Sciatic nerve (tissue), 2 donors: ENCODE data around the gene WNT3. TPM values are rescaled to one million over a fixed set of nuclear protein-coding genes. Genes with fewer than 3 reads are reported as not detected.
A peak's percentile ranks its signal among the peaks of the same experiment; 100 is the strongest.
"Not testable (repeated sequence)": the region's sequence is repeated elsewhere in the genome, so short reads cannot be mapped to it uniquely, and the experiment has no call there.

Source experiments
- ATAC-seq: fragments of 200-7000 bp; cut with Tn5 transposase; one replicate; pipeline ENCODE4 v1.9.1; 2020; ENCODE audit warnings: mild to moderate bottlenecking, moderate library complexity
- DNase-seq: peaks from one replicate; pipeline ENCODE4 v3.0.0-alpha.2; 2020; ENCODE audit warnings: low spot score
- intact Hi-C: fragments of 100-400 bp; cut with DNase I; formaldehyde crosslinking; loops from one replicate; pipeline ENCODE4 v1.14.2; 2022
- total RNA-seq: library from RNA; stranded (reverse); fragmentation: NEBNext Ultra II Directional; extraction: Animal tissue kit (Norgen Biotek cat#: 25700); gene quantifications from one replicate; pipeline ENCODE4 v1.2.1, GENCODE V29; 2021
- donor health status: DM: no; HTN: no; CAD: no.
- donor health status: DM: no; HTN: no; CAD: no.

WNT3 gene
- total RNA-seq, 1 donor from 2014 or later = 0.98 TPM

GRCh38 chr17:46771561-46772474 lies 46.7 kb downstream of the WNT3 start:
- no peak for ATAC-seq
- intact Hi-C loops = no loop called here
- DNase-seq = peak; percentile 59

GRCh38 chr17:46770818-46771560 lies 47.5 kb downstream of the WNT3 start:
- intact Hi-C loops = no loop called here
- DNase-seq (peak; percentile 60), ATAC-seq (peak; percentile 58)

GRCh38 chr17:46770439-46770817 lies 48.1 kb downstream of the WNT3 start:
- DNase-seq = peak; percentile 52
- intact Hi-C loops = no loop called here
- peak; percentile 7 for ATAC-seq

GRCh38 chr17:46769531-46770438 lies 48.7 kb downstream of the WNT3 start:
- DNase-seq (peak; percentile 62), ATAC-seq (peak; percentile 44)
- intact Hi-C loops = no loop called here

GRCh38 chr17:46768896-46769295 lies 49.6 kb downstream of the WNT3 start:
- intact Hi-C loops, DNase-seq, ATAC-seq: not testable (repeated sequence)

GRCh38 chr17:46768540-46768870 lies 50.0 kb downstream of the WNT3 start:
- intact Hi-C loops = no loop called here
- DNase-seq (no peak), ATAC-seq (no peak)

- intact Hi-C loops = no loop called here
- DNase-seq (peak; percentile 47), ATAC-seq (no peak)
These were observed 51.7 kb downstream of the WNT3 start for GRCh38 chr17:46766493-46767491.

- intact Hi-C loops = no loop called here
- ATAC-seq (no peak), DNase-seq (peak; percentile 38)
These were observed 53.0 kb downstream of the WNT3 start for GRCh38 chr17:46765453-46765852.

GRCh38 chr17:46764709-46765401 lies 53.6 kb downstream of the WNT3 start:
- intact Hi-C loops = no loop called here
- DNase-seq = peak; percentile 22
- no peak for ATAC-seq

- ATAC-seq (no peak), DNase-seq (peak; percentile 17)
- intact Hi-C loops = no loop called here
These were observed 54.3 kb downstream of the WNT3 start for GRCh38 chr17:46764000-46764708.

- DNase-seq (no peak), ATAC-seq (no peak)
- intact Hi-C loops = no loop called here
These were observed 55.1 kb downstream of the WNT3 start for GRCh38 chr17:46763416-46763815.

- ATAC-seq (no peak), DNase-seq (no peak)
- intact Hi-C loops = no loop called here
These were observed 59.4 kb downstream of the WNT3 start for GRCh38 chr17:46759141-46759540.

GRCh38 chr17:46758614-46759013 lies 59.9 kb downstream of the WNT3 start:
- DNase-seq = no peak
- intact Hi-C loops = no loop called here
- ATAC-seq = no peak

GRCh38 chr17:46757588-46757987 lies 60.9 kb downstream of the WNT3 start:
- intact Hi-C loops, DNase-seq, ATAC-seq: not testable (repeated sequence)

GRCh38 chr17:46756861-46757260 lies 61.6 kb downstream of the WNT3 start:
- ATAC-seq (no peak), DNase-seq (no peak)
- intact Hi-C loops = no loop called here

GRCh38 chr17:46756081-46756735 lies 62.3 kb downstream of the WNT3 start:
- DNase-seq = no peak
- no peak for ATAC-seq
- intact Hi-C loops = no loop called here
